Lower leg skin (tissue), 4 donors: Measurements from ENCODE around the gene ATP2B2. TPM values are rescaled to one million over a fixed set of nuclear protein-coding genes. Genes with fewer than 3 reads are reported as not detected.

Experiments used
- DNase-seq, 2 donors: peaks; one replicate each; pipeline ENCODE4 v3.0.0-alpha.2; 2019; ENCODE audit warnings: low spot score in 2 of 2
- H3K4me3 ChIP-seq: fragments of 200-600 bp; sonication (generic); 2 replicates; pipeline ENCODE4 v1.5.1; 2017; ENCODE audit warnings: mild to moderate bottlenecking, low read depth; ENCODE audit not compliant: poor library complexity, severe bottlenecking
- CTCF ChIP-seq, 3 donors: fragments of 450-650 bp; IDR thresholded peaks; one replicate each; pipeline ENCODE4 v1.5.1; 2016; ENCODE audit warnings: antibody characterized with exemption in 3 of 3, mild to moderate bottlenecking in 3 of 3, moderate library complexity in 2 of 3
- POLR2A ChIP-seq, 2 donors: fragments of 450-650 bp; IDR thresholded peaks; one replicate each; pipeline ENCODE4 v1.6.1; 2016 to 2017; ENCODE audit warnings: antibody characterized with exemption in 2 of 2, mild to moderate bottlenecking in 1 of 2, moderate library complexity in 1 of 2
- WGBS, 2 donors: methylation state at CpG; one replicate each; pipeline ENCODE4 v1.1.5; 2018; 5-methylcytosine and 5-hydroxymethylcytosine counted together
- intact Hi-C: fragments of 100-400 bp; cut with DNase I; formaldehyde crosslinking; loops from one replicate; pipeline ENCODE4 v1.15.0; 2023; ENCODE audit warnings: low total_unique reads
- total RNA-seq, 4 donors: library from RNA; depleted of rRNA; stranded (reverse); fragments of >200 nt; gene quantifications; one replicate each; pipeline ENCODE4 v1.1.0, GENCODE V29; 2016

ATP2B2 gene
- total RNA-seq, 4 donors from 2014 or later, result 0.12 to 0.45 (median 0.19) TPM; not detected in 1

GRCh38 chr3:10443272-10444109 lies 61.9 kb downstream of the ATP2B2 start:
- intact Hi-C loops, result no loop called here

GRCh38 chr3:10442151-10442795 lies 63.1 kb downstream of the ATP2B2 start:
- no peak for TF ChIP-seq CTCF (IDR thresholded peaks at IDR 0.05)
- no peak for TF ChIP-seq POLR2A (IDR thresholded peaks at IDR 0.05)
- no peak for DNase-seq
- intact Hi-C loops, result no loop called here
- WGBS, 2 donors, result 70 to 79% methylated on average over 10 of the region's 10 CpGs
- H3K4me3 ChIP-seq, result no peak overlapping the region

More at GRCh38 chr3:10443272-10444109, 61.9 kb downstream of the ATP2B2 start:
- TF ChIP-seq POLR2A (IDR thresholded peaks at IDR 0.05) (no peak), CTCF (IDR thresholded peaks at IDR 0.05) (no peak)
- no peak overlapping the region for H3K4me3 ChIP-seq
- no peak for DNase-seq
- WGBS, 2 donors, result 88 to 90% methylated on average over 15 of the region's 15 CpGs

GRCh38 chr3:10440684-10441083 lies 64.7 kb downstream of the ATP2B2 start:
- intact Hi-C loops, result no loop called here
- no peak for DNase-seq
- 73 to 78% methylated on average over 5 of the region's 5 CpGs for WGBS, 2 donors
- no peak overlapping the region for H3K4me3 ChIP-seq
- TF ChIP-seq CTCF (IDR thresholded peaks at IDR 0.05), result no peak
- no peak for TF ChIP-seq POLR2A (IDR thresholded peaks at IDR 0.05)

- no peak overlapping the region for H3K4me3 ChIP-seq
- TF ChIP-seq POLR2A (IDR thresholded peaks at IDR 0.05) (no peak), CTCF (IDR thresholded peaks at IDR 0.05) (no peak)
- intact Hi-C loops, result loop anchor here (10.0 kb wide), 1 partner anchor 176 kb away; no protein-coding TSS in a partner anchor
- 83 to 92% methylated on average over 8 of the region's 8 CpGs for WGBS, 2 donors
- DNase-seq, result no peak
These were observed 66.3 kb downstream of the ATP2B2 start for GRCh38 chr3:10438902-10439610.

- intact Hi-C loops, result loop anchor here (10.0 kb wide), 1 partner anchor 177 kb away; no protein-coding TSS in a partner anchor
- no peak for TF ChIP-seq POLR2A (IDR thresholded peaks at IDR 0.05)
- TF ChIP-seq CTCF (IDR thresholded peaks at IDR 0.05), result no peak
- H3K4me3 ChIP-seq, result no peak overlapping the region
- 61 to 64% methylated on average over 16 of the region's 16 CpGs for WGBS, 2 donors
- DNase-seq, result no peak
These were observed 67.1 kb downstream of the ATP2B2 start for GRCh38 chr3:10437995-10438901.
